HG03439 (cell line): Measurements from ENCODE around the gene DNMT1.

Experiments used
- ATAC-seq: cut with Tn5 transposase; IDR thresholded peaks from one replicate; pipeline ENCODE4 v1.9.1; 2021; ENCODE audit warnings: mild to moderate bottlenecking, moderate library complexity; ENCODE audit not compliant: unreplicated experiment

DNMT1 gene

GRCh38 chr19:10100163-10100785 is 94.5 kb downstream of the DNMT1 start:
- ATAC-seq: no peak

GRCh38 chr19:10096615-10096963 is 98.2 kb downstream of the DNMT1 start:
- no peak for ATAC-seq

GRCh38 chr19:10095948-10096614 is 98.7 kb downstream of the DNMT1 start:
- peak; percentile 76 for ATAC-seq

- no peak for ATAC-seq
These were observed 99.2 kb downstream of the DNMT1 start for GRCh38 chr19:10095622-10095947.

GRCh38 chr19:10093295-10094186 is 101.2 kb downstream of the DNMT1 start:
- ATAC-seq: no peak

- ATAC-seq: no peak
These were observed 102.0 kb downstream of the DNMT1 start for GRCh38 chr19:10092648-10093294.

GRCh38 chr19:10091895-10092641 is 102.7 kb downstream of the DNMT1 start:
- no peak for ATAC-seq

- no peak for ATAC-seq
These were observed 103.4 kb downstream of the DNMT1 start for GRCh38 chr19:10091370-10091687.

GRCh38 chr19:10089801-10090375 is 104.9 kb downstream of the DNMT1 start:
- ATAC-seq: no peak

- ATAC-seq: no peak
These were observed 105.7 kb downstream of the DNMT1 start for GRCh38 chr19:10088949-10089554.

- no peak for ATAC-seq
These were observed 107.3 kb downstream of the DNMT1 start for GRCh38 chr19:10087296-10088061.

- no peak for ATAC-seq
These were observed 108.1 kb downstream of the DNMT1 start for GRCh38 chr19:10086591-10087192.

GRCh38 chr19:10085641-10086590 is 108.8 kb downstream of the DNMT1 start, which contains the start of gene SHFL:
TSS of gene SHFL (plus strand) at chr19:10086317. CDS start at chr19:10086428, 111 bp downstream.
- peak; percentile 65 for ATAC-seq

GRCh38 chr19:10084803-10085202 is 110.0 kb downstream of the DNMT1 start:
- no peak for ATAC-seq

GRCh38 chr19:10083911-10084310 is 110.8 kb downstream of the DNMT1 start:
- no peak for ATAC-seq
